ENCODE results near the gene OPALIN.
"Not testable (repeated sequence)": the region's sequence is repeated elsewhere in the genome, so short reads cannot be mapped to it uniquely, and the experiment has no call there.

Gene OPALIN

DNA sequence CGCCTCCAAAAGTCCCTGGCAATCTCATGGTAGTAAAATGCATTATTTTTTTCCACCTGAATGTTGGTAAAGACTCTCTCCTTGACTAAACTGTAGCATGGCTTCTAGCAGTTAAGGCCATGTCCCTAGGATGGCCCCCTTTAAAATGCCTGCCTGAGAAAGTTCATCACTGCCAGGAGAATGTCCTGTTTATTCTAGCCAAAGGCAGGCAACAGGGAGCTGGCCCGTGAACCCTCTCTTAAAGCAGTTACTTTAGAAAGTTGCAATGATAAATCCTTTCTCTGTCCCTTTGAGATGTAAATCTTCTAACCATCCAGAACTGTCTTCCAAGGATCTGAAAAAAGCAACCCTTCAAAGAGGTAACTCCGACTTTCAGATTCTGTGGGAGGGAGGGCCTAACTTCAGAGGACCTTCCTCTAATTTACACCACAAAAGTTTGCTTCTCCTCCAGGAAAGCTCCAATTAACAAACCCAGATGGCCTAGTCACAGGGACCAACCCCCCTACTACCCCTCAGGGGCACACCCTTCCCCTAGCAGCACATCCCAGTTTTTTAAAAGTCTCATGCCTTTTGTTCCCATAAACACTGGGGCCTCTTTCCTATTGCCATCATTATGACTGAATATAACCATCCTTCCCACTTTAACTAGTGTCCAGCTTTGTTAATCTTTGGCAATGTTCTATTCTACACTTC is 49.0 kb downstream of the OPALIN start:
- peaks cover 25% of the 10 kb centered on the region for H3K27me3 Mint-ChIP-seq
- DNase-seq = no peak

DNA sequence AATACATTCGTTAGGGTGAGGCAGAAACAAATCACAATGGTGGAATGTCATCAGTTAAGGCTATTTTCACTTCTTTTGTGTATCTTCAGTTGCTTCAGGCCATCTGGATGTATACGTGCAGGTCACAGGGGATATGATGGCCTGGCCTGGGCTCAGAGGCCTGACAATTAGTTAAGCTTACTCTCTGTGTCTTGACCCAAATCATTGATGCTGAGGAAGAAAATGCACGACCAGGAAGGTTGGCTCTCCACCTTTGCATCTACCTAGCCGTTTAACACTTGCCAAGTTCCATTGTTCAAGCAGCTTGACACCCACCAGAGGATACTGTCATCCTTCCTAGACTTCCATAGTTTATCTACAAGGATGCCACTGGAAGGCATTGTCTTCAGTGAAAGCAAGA is 49.9 kb downstream of the OPALIN start:
- H3K4me3 Mint-ChIP-seq; H3K9me3 Mint-ChIP-seq; H3K27ac Mint-ChIP-seq; H3K36me3 Mint-ChIP-seq (ENCODE audit: low read depth); DNase-seq: not testable (repeated sequence)
- Mint-ChIP-seq H3K27me3 (peaks cover 33% of the 10 kb centered on the region), H3K4me1 (ENCODE audit: low read depth) (peaks cover 18% of the 10 kb centered on the region)

More for the DNA sequence above, 49.0 kb downstream of the OPALIN start:
- no peak overlapping the region for H3K4me3 Mint-ChIP-seq
- no peak overlapping the region for H3K27ac Mint-ChIP-seq
- H3K9me3 Mint-ChIP-seq = no peaks in the 10 kb centered on the region
- peaks cover 10% of the 10 kb centered on the region for H3K4me1 Mint-ChIP-seq (ENCODE audit: low read depth)
- no peaks in the 10 kb centered on the region for H3K36me3 Mint-ChIP-seq (ENCODE audit: low read depth)

DNA sequence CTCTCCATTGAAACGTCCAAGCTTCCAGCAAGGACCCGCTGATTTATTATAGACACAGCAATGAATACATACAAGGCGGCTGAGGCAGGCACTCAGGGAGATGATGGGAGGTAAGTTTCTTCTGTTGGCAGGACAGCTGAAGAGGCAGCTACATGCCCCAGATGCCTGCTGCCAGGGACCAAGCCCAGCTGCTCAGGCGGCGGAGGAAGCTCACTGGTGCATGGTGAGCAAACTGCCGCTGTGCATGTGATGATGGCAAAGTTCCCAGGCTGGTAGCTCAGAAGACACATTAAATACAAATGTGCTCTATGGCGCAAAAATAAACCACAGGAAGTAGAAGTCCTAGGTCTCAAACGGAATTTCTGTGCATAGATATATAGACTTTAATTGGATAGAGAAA is 52.3 kb downstream of the OPALIN start:
- DNase-seq = peak; percentile 39
- Mint-ChIP-seq H3K4me3 (no peak overlapping the region), H3K9me3 (no peaks in the 10 kb centered on the region), H3K27ac (no peak overlapping the region), H3K4me1 (ENCODE audit: low read depth) (peaks cover 20% of the 10 kb centered on the region), H3K27me3 (peaks cover 44% of the 10 kb centered on the region), H3K36me3 (ENCODE audit: low read depth) (no peaks in the 10 kb centered on the region)

DNA sequence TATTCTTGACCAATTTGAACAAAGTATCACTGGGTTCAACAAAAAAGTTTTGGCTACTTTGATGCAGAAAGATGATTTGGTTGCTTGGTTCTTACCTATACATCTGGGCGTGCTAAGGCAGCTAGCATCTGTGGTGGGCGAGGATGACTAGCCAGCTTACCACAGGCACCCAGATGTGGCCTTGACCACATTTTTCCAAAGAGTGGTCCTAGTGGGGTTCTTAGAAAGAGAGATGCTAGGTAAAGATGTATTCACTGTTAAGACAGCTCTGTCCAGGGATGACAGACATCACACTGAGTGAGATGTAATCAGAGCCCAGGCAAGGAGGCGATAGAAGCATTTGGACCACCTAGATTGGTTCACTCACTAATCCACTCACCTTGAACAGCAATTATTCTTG is 53.8 kb downstream of the OPALIN start:
- no peak overlapping the region for H3K27ac Mint-ChIP-seq
- peaks cover 48% of the 10 kb centered on the region for H3K27me3 Mint-ChIP-seq
- DNase-seq = no peak
- H3K4me1 Mint-ChIP-seq (ENCODE audit: low read depth) = peaks cover 34% of the 10 kb centered on the region
- no peaks in the 10 kb centered on the region for H3K36me3 Mint-ChIP-seq (ENCODE audit: low read depth)
- H3K9me3 Mint-ChIP-seq = no peaks in the 10 kb centered on the region
- H3K4me3 Mint-ChIP-seq = no peak overlapping the region

DNA sequence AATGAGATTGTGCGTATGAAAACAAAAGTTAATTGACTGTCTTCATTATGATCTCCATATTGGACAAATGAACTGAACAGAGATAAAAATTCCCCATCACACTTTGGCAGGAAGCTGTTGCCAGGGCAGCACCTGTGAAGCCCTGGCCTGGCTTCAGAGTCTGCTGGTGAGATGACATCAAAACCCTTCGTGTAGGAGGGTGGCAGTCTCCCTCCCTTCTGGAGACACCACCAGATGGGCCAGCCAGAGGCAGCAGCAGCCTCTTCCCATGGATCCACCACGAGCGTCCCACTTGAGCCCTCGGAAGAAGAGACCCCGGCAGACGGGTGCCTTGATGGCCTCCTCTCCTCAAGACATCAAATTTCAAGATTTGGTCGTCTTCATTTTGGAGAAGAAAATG is 54.6 kb downstream of the OPALIN start, which contains the start of gene DNTT:
Gene DNTT (plus strand): TSS at position 205 of the 400 bp plus-strand sequence. CDS start 64 bp downstream, at position 269.
- Mint-ChIP-seq H3K4me1 (ENCODE audit: low read depth) (peaks cover 42% of the 10 kb centered on the region), H3K27me3 (peaks cover 48% of the 10 kb centered on the region), H3K36me3 (ENCODE audit: low read depth) (no peaks in the 10 kb centered on the region), H3K4me3 (no peak within 1 kb of the TSS), H3K27ac (no peak within 1 kb of the TSS), H3K9me3 (no peaks in the 10 kb centered on the region)
- DNase-seq = no peak

DNA sequence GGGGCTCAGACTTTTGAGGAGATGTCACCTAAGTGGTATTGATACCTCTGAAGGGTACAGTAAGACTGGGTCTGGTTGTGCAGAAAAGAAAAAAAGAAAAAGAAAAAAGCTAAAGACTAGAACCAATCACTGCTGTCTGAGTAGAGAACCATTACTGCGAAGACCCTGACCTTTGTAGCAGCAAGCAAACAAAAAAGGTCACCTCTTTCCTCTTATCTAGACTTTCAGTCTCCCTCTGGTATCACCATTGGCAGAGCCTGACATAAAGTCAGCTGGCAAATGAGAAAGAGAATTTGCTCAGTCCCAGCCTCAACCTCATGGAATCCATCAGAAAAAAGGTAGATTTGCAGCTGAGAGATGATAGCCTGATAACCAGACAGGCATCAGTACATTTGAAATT is 57.2 kb downstream of the OPALIN start:
- Mint-ChIP-seq H3K4me1 (ENCODE audit: low read depth) (peaks cover 57% of the 10 kb centered on the region), H3K4me3 (no peak overlapping the region), H3K27ac (no peak overlapping the region), H3K27me3 (peaks cover 39% of the 10 kb centered on the region), H3K9me3 (no peaks in the 10 kb centered on the region), H3K36me3 (ENCODE audit: low read depth) (no peaks in the 10 kb centered on the region)
- DNase-seq = no peak

DNA sequence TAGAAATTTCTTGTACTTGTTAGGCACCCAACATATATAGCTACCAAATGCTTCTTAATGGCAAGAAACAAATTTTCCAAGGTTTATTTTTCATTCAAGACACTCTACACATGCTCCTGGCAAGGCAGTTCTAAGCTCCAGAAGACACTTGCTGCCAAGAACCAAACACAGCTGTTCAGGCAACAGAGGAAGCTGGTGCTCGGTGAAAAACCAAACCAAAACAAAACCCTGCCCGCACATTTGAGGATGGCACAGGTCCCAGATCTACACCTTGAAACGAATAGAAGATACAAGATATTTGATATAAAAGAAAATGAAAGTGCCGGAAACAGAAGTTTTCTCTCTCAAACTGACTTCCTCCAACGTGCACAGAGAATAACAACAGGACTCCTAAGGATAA is 59.4 kb downstream of the OPALIN start:
- H3K27me3 Mint-ChIP-seq = peaks cover 19% of the 10 kb centered on the region
- no peaks in the 10 kb centered on the region for H3K9me3 Mint-ChIP-seq
- DNase-seq = no peak
- H3K4me1 Mint-ChIP-seq (ENCODE audit: low read depth) = peaks cover 54% of the 10 kb centered on the region
- peak overlapping the region; percentile 84 for H3K27ac Mint-ChIP-seq
- H3K36me3 Mint-ChIP-seq (ENCODE audit: low read depth) = no peaks in the 10 kb centered on the region
- peak overlapping the region; percentile 54 for H3K4me3 Mint-ChIP-seq

DNA sequence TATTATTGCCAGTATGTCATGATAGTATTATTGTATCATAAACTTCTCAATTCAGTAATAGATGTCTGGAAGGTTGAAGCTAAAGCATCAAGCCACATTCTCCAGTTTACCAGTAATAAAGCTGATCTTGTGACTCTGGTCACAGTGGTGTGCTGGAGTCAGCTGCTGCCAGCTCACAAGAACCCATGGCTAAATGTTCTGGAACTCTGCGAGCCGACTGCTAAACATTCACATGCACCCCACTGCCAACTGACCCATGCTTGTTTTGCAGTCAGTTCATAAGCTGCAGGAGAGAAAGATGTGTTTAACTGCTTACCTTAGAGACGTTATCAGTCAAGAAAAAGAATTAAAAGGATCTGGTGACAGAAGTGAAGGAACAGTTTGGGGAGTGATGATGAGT is 60.4 kb downstream of the OPALIN start:
- no peak overlapping the region for H3K27ac Mint-ChIP-seq
- H3K4me3 Mint-ChIP-seq = no peak overlapping the region
- H3K36me3 Mint-ChIP-seq (ENCODE audit: low read depth) = no peaks in the 10 kb centered on the region
- H3K9me3 Mint-ChIP-seq = no peaks in the 10 kb centered on the region
- peaks cover 11% of the 10 kb centered on the region for H3K27me3 Mint-ChIP-seq
- DNase-seq = no peak
- H3K4me1 Mint-ChIP-seq (ENCODE audit: low read depth) = peaks cover 50% of the 10 kb centered on the region

DNA sequence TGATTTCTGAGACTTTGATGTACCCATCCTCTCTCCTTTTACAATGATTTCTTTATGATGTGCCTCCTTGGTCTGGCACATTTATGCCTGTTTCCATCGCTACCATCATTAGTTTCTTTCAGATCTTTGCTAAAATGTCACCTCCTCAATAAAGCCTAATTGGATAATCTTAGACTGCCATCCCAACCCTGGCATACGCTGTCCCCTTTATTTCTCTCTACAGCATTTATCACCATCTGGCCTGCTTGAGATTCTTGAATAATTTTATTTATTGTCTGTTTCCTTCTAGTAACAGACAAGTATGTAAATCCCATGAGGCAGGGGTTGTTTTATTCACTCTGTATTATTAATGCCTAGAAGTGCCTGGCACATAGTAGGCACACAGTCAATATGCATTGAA is 61.3 kb downstream of the OPALIN start:
- peaks cover 7% of the 10 kb centered on the region for H3K27me3 Mint-ChIP-seq
- H3K27ac Mint-ChIP-seq = no peak overlapping the region
- H3K36me3 Mint-ChIP-seq (ENCODE audit: low read depth) = no peaks in the 10 kb centered on the region
- DNase-seq = no peak
- H3K4me3 Mint-ChIP-seq = no peak overlapping the region
- H3K9me3 Mint-ChIP-seq = no peaks in the 10 kb centered on the region
- peaks cover 50% of the 10 kb centered on the region for H3K4me1 Mint-ChIP-seq (ENCODE audit: low read depth)

DNA sequence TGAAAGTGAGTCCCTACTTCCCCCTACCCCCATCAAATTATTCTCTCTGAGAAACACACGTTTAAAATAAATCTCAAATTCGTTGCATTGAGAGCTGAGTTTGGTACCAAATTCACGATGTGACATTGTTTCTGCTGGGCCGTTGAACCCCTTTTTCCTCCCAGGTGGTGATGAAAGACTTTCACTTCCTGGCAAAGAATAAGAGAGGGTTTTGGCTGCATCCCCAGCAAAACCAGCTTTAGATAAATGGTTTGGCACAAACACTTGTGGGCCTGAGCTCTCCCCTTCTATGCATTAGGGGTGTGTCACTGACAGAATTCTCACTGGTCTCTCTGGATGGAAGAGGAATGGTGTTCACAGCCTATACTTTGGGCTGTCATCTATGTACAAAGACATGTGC is 63.3 kb downstream of the OPALIN start:
- H3K4me3 Mint-ChIP-seq = no peak overlapping the region
- peaks cover 40% of the 10 kb centered on the region for H3K4me1 Mint-ChIP-seq (ENCODE audit: low read depth)
- no peaks in the 10 kb centered on the region for H3K9me3 Mint-ChIP-seq
- H3K27ac Mint-ChIP-seq = peak overlapping the region; percentile 9
- H3K27me3 Mint-ChIP-seq = peaks cover 4% of the 10 kb centered on the region
- DNase-seq = no peak
- no peaks in the 10 kb centered on the region for H3K36me3 Mint-ChIP-seq (ENCODE audit: low read depth)
